GM12892 (cell line): Measurements from ENCODE around the gene HBE1.

Experiments
- POLR2AphosphoS5 ChIP-seq: IDR thresholded peaks from 2 replicates; pipeline ENCODE4 v1.6.1; 2011; ENCODE audit warnings: low read depth, low read length, control low read depth
- TAF1 ChIP-seq: IDR thresholded peaks from 2 replicates; pipeline ENCODE4 v1.6.1; 2011; ENCODE audit warnings: low read depth, mild to moderate bottlenecking, control low read depth, low read length, borderline replicate concordance

- no peak for TF ChIP-seq TAF1
- no peak for TF ChIP-seq POLR2AphosphoS5
Observed at GRCh38 chr11:5267033-5267563, 2.6 kb downstream of the HBE1 start.
